ENCODE results near the gene MEGF6. TPM values are rescaled to one million over a fixed set of nuclear protein-coding genes. Genes with fewer than 3 reads are reported as not detected.

The MEGF6 gene
- total RNA-seq, 1 experiment from 2014 or later, result 21.3 TPM

GRCh38 chr1:3560251-3560871 is 50.9 kb downstream of the MEGF6 start:
- no peak overlapping the region for H2AK5ac ChIP-seq (ENCODE audit: insufficient read length, low read length)
- no peaks in the 10 kb centered on the region for H3K9me3 Mint-ChIP-seq
- H3K79me1 ChIP-seq (ENCODE audit: insufficient read depth, low read depth, low read length, poor library complexity, severe bottlenecking), result no peaks in the 10 kb centered on the region
- no CpG with 5 or more reads among the region's 17 CpGs for WGBS (ENCODE audit: extremely low coverage, insufficient read length, low lambda C conversion rate)
- H3K4me3 Mint-ChIP-seq, result no peak overlapping the region
- H2BK20ac ChIP-seq (ENCODE audit: low read depth, low read length, poor library complexity, severe bottlenecking), result no peak overlapping the region
- no peak overlapping the region for H4K91ac ChIP-seq (ENCODE audit: insufficient read length, low read depth, low read length)
- H3K27ac ChIP-seq (ENCODE audit: insufficient read length, low read depth, low read length), result no peak overlapping the region
- no peak overlapping the region for H2BK120ac ChIP-seq (ENCODE audit: low read depth, low read length, poor library complexity, severe bottlenecking)
- H3K4me1 ChIP-seq (ENCODE audit: insufficient read depth, low read length), result no peaks in the 10 kb centered on the region
- no peak overlapping the region for H3K23ac ChIP-seq (ENCODE audit: insufficient read length, low read depth, low read length)
- H2BK5ac ChIP-seq (ENCODE audit: insufficient read length, low read length), result no peak overlapping the region
- no peak overlapping the region for H4K5ac ChIP-seq (ENCODE audit: insufficient read length, low read depth, low read length)
- no peaks in the 10 kb centered on the region for H4K20me1 ChIP-seq (ENCODE audit: control insufficient read depth, insufficient read depth, insufficient read length)
- H3K9ac ChIP-seq (ENCODE audit: extremely low read depth, insufficient read length, low read length), result no peak overlapping the region
- no peaks in the 10 kb centered on the region for H3K36me3 Mint-ChIP-seq (ENCODE audit: insufficient read depth in 1 of 3, low read depth in 3 of 3)
- no peaks in the 10 kb centered on the region for H3K79me2 ChIP-seq (ENCODE audit: insufficient read depth, low read length)
- H2BK15ac ChIP-seq (ENCODE audit: low read depth, low read length), result no peak overlapping the region
- H3K14ac ChIP-seq (ENCODE audit: insufficient read depth, low read length), result no peak overlapping the region
- H3K27ac Mint-ChIP-seq, result no peak overlapping the region; a peak in 1 of 7 replicates
- no peak overlapping the region for H2AFZ ChIP-seq (ENCODE audit: low read length)
- H3T11ph ChIP-seq (ENCODE audit: low read length), result no peak overlapping the region
- no peak overlapping the region for H4K8ac ChIP-seq (replicated peaks; ENCODE audit: insufficient read length, low read depth, low read length)
- no peaks in the 10 kb centered on the region for H3K4me1 Mint-ChIP-seq
- H3K9me3 ChIP-seq (ENCODE audit: control insufficient read depth, low read depth, low read length), result no peaks in the 10 kb centered on the region
- no peak overlapping the region for H3K18ac ChIP-seq (ENCODE audit: insufficient read length, low read depth, low read length)
- H3K27me3 ChIP-seq (ENCODE audit: insufficient read depth, low read length), result no peaks in the 10 kb centered on the region
- no peaks in the 10 kb centered on the region for H3K23me2 ChIP-seq (ENCODE audit: insufficient read length, low read depth, low read length, poor library complexity, severe bottlenecking)
- H3K56ac ChIP-seq (ENCODE audit: insufficient read length, low read depth, low read length), result no peak overlapping the region
- H3K27me3 Mint-ChIP-seq (ENCODE audit: low read depth), result peaks cover 2% of the 10 kb centered on the region; the same call in 1 of the 2 replicates
- H2BK12ac ChIP-seq (ENCODE audit: insufficient read length, low read depth, low read length), result no peak overlapping the region
- no peak for TF ChIP-seq CTCF (conservative IDR thresholded peaks at IDR 0.05)
- no peak for DNase-seq
- H3K4me2 ChIP-seq (ENCODE audit: insufficient read depth, insufficient read length, low read length), result no peak overlapping the region
- no peak overlapping the region for H3K4ac ChIP-seq (ENCODE audit: low read depth, low read length)
